Measurements from ENCODE around the gene LLGL2.
"Not testable (repeated sequence)": the region's sequence is repeated elsewhere in the genome, so short reads cannot be mapped to it uniquely, and the experiment has no call there.

LLGL2 gene

GRCh38 chr17:75571197-75571884 is 45.8 kb downstream of the LLGL2 start:
- no peak for DNase-seq

DNA sequence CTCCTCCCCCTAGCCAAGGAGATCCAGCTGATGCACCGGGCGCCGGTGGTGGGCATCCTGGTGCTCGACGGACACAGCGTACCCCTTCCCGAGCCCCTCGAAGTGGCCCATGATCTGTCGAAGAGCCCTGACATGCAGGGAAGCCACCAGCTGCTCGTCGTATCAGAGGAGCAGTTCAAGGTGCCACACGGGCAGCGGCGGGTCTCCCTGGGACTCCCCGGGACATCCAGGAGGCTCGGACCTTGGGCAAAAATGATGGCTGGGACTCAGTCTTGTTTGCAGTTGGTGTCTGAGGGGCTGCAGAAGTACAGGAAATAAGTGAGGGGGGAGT is 46.4 kb downstream of the LLGL2 start:
- no peak for DNase-seq

- no peak for DNase-seq
These were observed 47.4 kb downstream of the LLGL2 start for GRCh38 chr17:75572713-75573539.

- no peak for DNase-seq
These were observed 48.1 kb downstream of the LLGL2 start for GRCh38 chr17:75573540-75573957.

DNA sequence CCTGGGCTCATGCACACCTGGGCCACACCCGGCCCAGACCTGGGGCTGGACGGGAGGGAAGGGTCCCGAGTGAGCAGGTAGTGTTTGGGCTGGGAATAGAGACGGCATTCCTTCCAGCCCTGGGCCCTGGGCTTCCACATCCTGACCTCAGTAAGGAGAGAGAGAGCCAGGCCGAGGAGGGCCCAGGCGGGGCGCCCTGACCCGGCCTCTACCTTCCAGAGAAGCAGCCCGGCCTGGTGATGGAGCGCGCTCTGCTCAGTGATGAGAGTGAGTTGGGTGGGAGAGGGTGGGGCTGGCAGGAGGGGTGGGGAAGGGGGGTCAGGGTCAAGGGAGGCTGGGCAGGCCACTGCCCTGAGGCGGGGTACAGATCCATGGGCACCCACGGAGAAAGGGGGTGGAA is 48.5 kb downstream of the LLGL2 start:
- DNase-seq: no peak

DNA sequence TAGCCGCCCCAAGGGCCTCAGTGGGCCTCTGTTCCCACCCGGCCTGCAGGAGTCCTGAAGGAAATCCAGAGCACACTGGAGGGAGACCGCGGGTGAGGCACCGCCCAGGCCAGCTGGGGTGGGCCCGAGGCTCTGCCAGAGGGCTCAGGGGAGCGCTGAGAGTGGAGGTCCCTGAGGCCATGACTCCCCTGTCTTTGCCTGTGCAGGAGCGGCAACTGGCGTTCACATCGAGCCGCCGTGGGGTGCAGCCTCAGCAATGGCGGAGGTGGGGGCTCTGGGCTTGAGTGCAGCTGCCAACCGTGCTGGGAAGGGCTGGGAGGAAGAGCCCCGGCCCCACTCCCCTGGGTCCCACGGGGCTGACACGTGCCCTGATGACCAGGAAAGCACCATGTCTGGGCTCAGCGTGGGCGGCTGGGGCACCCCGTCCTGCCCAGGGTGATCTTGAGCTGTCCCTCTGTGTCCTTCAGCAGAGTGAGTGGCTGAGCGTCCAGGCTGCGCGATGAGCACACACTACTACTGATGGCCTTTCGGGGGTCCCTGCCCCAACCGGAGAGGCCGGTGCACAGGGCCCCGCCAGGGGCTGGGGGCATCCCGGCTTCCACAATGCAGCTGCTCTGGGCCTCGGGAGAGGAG is 49.0 kb downstream of the LLGL2 start:
- DNase-seq: no peak

GRCh38 chr17:75575197-75575596 is 49.7 kb downstream of the LLGL2 start:
- DNase-seq: no peak

- DNase-seq: no peak
These were observed 50.2 kb downstream of the LLGL2 start for GRCh38 chr17:75575728-75576127.

DNA sequence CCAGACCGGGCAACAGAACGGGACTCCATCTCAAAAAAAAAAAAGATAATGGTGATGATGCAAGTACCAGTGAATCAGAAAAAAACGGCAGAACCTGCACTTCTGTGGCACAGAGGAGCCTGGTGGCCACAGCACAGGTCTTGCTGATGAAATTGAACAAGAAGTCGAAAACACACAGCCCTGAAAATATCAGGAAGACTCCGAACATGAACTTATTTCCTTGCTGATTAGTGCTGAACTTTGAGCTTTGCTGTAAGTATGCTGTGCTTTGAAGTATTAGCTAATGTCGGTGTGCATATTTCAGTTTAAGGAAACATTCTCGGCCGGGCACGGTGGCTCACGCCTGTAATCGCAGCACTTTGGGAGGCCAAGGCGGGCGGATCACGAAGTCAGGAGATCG is 51.2 kb downstream of the LLGL2 start:
- no peak for DNase-seq

DNA sequence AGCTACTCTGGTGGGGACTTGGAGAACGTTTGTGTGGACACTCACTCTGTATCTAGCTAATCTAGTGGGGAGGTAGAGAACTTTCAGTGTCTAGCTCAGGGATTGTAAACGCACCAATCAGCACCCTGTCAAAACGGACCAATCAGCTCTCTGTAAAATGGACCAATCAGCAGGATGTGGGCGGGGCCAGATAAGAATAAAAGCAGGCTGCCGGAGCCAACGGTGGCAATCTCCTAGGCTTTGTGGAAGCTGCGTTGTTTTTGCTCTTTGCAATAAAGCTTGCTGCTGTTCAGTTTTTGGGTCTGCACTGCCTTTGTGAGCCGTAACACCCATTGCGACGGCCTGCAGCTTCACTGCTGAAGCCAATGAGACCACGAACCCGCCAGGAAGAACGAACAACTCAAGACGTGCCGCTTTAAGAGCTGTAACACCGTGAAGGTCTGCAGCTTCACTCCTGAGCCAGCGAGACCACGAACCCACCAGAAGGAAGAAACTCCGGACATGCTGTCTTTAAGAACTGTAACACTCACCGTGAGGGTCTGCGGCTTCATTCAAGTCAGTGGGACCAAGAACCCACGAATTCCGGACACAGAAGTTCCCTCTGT is 55.7 kb downstream of the LLGL2 start:
- peak; percentile 44 to 59 for DNase-seq

GRCh38 chr17:75583197-75583596 is 57.7 kb downstream of the LLGL2 start:
- not testable (repeated sequence) for DNase-seq

- no peak for DNase-seq
These were observed 59.3 kb downstream of the LLGL2 start for GRCh38 chr17:75584849-75585175.

GRCh38 chr17:75587675-75588595 is 62.4 kb downstream of the LLGL2 start, which contains the start of gene MYO15B:
MYO15B (plus strand) TSS chr17:75587800; CDS start chr17:75588058, 258 bp downstream.
- peak; percentile 52 to 61 for DNase-seq

GRCh38 chr17:75588596-75589011 is 63.1 kb downstream of the LLGL2 start:
- DNase-seq: no peak

GRCh38 chr17:75589012-75589918 is 63.8 kb downstream of the LLGL2 start:
- peak; percentile 99 for DNase-seq

DNA sequence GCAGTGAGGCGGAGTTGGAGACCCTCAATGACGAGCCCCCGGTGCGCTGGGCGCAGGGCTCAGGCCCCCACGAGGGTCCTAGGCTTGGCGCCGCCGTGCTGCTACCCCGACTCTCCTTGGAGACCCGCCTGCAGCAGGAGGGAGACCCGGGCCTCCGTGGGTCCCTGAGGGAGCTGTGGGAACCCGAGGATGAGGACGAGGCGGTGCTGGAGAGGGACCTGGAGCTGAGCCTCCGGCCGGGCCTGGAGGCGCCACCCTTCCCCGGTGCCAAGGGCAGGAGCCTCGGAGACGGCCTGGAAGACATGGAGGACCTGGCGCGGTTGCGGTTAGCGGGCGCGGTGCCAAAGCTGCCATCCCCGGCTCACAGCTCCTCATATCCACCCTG is 64.4 kb downstream of the LLGL2 start:
- DNase-seq: no peak

GRCh38 chr17:75590314-75590761 is 64.8 kb downstream of the LLGL2 start:
- DNase-seq: no peak

DNA sequence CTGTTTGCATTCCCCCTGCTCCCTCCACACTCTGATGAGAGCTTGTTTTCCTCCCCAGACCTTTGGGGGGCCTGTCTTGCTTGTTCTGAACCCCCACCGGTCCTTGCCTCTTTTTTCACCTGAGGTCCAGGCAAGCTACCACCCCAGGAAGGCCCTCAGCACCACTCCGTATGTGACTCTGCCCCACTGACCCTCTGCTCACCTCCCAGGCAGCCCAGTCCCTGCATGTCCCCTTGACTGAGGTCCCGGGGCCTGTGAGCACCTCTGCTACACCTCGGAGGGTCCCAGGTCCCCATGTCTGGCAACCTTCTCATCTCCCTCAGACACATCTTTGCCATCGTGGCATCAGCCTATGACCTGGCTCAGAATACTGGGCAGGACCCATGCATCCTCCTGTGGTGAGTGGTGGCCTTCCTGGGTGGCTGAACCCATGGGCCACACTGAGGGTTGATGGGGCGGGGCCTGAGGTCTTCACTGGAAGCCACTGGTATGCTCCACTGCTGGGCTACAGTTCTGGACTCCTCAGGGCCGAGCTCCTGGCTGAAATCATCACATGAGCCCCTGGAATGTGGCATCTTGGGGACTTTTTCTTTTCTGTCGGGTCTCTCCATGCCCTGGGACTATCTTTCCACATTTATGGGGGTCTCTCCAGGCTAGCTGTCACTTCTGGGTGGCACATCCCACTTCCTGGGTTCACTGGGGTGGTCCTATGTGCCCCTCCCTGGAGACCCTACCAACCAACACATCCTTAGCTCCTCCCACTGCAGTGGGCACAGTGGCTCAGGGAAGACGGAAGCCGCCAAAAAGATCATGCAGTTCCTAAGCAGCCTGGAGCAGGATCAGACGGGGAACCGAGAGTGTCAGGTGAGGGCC is 65.6 kb downstream of the LLGL2 start:
- no peak for DNase-seq

GRCh38 chr17:75591722-75592302 is 66.3 kb downstream of the LLGL2 start:
- no peak for DNase-seq
